NCI-H446 treated with DMSO at 0.1 percent for 48 hours (cell line): ENCODE results near the gene C17orf100.
"Not testable (repeated sequence)": the region's sequence is repeated elsewhere in the genome, so short reads cannot be mapped to it uniquely, and the experiment has no call there.

Experiments used
- DNase-seq: peaks from one replicate; lab custom pipeline; 2025; lab: John Stamatoyannopoulos, UW

The C17orf100 gene

DNA sequence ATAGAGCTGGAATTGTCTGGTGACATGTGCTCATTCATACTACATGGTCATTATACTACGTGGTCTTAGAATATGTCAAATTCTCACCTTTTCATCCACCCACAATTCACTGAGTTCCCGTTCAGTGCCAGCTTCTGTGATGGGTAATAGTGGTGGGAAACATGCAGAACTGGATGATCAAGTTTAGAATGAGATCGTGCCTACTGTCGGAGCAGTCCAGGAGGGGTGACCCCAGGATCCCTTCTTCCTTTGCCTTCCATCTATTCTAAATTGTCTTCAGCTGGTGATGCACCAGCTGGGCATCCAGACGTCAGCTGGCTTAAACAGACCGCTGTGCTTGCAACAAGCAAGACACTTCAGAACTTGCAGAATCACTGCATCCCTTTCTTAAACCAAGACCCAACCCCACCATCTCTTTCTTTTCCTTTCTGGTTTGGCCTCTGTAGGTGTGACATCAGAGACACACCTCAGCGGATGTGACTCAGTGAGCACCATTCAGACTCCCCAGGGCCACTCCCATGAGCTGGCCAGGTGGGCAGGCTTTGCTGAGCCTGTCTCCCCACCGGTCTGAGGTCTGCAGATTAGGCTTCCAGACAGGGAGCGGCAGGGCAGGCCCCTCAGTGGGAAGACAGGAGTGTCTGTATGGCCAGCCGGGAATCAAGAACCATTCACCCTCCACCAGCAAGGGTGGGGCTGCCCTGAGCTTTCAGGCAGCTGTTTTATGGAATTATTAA is 18.1 kb downstream of the C17orf100 start:
- no peak for DNase-seq

DNA sequence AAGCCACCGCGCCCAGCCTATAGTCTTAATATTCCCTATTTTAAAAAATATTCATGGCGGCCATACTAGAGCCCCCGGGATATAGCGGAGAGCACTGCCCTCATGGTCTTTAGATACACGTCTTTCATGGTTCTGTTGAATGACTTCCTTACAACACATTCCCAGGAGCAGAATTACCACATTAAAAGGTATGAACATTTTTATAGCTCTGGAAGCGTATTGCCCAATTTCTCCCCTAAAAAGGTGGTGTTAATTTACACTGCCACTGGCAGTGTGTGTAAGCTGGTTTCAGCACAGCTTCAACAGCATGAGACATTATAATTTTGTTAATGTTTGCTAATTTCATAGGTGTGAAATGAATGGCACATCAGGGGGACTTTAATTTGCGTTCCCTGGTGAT is 19.0 kb downstream of the C17orf100 start:
- no peak for DNase-seq

DNA sequence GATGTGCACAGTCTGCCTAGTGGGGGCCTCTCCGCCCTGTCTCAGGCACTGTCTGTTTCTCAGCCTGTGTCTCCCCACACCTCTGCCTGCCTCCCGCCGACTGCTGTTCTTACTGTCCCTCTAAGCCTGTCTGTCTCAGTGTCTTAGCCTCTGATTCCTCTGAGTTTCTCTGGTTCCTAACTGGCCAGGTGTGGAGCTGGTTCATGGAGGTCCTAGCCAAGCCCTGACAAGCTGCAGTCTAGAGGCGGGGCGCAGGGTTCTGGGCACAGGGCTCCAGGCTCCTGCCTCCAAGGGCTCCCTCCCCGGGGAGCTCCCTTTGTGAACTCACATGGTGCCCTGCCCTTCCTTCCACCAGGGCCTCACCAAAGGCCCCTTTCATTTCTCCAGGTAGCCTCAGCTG is 19.4 kb downstream of the C17orf100 start:
- DNase-seq, result no peak

DNA sequence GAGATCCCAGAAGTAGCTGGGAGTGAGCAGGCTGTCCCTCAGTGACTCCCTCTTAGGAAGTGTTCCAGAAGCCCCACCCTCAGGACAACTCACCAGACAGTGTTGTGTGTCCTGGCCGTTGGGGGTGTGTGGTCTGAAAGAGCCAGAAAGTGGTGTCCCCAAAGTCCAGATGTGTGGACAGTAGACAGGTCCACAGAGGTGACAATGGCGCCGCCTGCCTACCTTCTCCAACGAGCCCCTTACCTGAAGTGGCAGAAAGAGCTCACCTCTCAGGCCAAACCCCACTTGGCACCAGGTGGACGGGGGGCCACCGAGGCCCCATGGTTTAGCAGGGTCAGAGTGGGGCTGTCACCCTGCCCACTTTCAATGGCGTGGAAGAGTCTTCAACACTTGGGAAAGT is 19.9 kb downstream of the C17orf100 start:
- no peak for DNase-seq

DNA sequence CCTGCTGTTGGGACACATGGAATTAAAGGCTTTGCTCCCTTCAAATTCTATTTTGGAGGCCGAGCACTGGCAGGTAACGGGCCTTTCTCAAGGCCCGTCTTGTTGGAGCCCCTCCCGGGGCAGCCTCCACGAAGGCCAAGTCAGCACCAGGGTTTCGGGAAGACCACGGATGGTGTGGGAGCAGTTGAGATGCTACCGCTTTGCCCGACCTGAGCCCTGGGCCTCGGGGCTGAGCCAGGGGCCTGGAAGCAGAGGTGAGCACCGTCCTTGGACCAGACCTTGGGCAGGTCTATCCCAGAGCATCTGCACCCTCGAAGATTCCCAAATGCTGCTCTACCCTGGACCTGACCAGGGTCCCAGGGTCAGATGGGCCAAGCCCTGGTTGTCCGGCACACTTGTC is 23.0 kb downstream of the C17orf100 start:
- no peak for DNase-seq

DNA sequence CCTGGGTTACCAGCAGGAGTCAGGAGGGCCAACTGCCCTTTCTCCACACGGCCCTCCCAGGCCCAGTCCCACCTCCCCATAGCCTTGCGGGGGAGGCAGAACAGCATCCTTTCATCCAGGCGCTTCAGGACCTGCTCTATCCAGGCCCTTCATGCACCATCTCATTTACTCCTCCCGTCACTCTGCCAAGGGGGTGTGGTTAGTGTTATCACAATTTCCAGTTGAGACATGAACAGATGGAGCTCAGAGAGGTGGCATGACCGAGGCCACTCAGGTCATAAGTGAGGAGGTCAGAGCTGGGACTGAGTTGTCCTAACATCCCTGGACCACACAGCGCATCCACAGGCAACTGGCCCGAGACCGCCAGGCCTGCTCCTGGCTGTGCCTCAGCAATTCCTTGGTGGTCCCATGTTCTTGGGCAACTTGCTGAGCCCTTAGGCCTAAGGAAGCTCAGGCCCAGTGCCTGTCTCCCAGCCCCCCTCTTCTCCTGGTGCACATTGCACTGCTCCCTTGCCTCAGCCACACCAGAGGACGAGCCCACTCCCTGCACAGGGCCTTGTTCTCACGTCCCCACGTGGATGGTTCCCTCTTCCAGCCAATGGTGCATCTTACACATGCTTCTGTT is 23.8 kb downstream of the C17orf100 start:
- no peak for DNase-seq

DNA sequence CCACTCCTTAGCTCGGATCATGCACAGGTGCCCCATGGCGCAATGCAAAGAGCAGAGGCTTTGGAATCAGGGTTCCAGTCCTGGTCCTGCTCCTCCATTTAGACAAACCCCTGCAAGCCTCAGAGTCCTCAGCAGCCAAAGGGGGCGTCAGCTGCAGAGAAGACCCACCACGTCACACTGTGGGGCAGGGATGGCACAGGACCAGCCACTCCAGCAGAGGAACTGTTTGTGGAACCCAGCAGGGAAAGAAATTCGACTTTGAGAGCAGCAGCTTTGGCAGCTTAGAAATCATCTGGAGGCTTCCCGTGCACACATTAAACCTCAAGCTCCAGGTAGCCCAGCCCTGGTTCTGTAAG is 25.2 kb downstream of the C17orf100 start:
- DNase-seq, result no peak

DNA sequence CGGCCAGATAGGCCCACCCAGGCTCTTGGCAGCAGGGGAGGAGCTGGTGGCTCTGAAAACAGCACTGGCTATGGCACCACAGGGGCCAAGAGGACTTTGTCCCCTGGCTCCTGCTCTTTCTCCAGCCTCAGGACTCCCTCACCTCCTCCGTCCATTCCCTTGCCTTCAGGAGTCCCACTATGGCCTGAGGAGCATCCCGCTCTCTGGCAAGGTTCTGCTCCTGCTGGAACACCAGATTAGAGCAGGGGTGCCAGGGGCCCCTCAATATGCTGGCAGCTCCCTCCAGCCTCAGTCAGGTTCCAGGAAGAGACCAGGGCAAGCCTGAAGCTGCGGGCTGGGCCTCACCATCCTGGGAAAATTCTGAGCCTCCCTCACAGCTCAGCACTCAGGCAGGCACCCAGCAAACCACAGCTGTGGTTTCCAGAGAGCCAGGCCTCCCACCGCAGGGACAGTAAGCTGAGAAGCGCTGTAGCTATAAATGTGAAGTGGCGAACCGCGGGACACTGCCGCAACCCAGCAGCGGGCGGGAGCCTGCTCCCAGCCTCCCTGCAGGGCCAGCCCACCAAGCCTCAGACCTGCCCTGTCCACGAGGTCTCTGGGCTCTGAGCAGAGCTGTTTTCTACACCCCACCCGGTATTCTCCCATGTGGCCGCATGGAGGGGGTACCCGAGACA is 25.7 kb downstream of the C17orf100 start:
- DNase-seq, result no peak

DNA sequence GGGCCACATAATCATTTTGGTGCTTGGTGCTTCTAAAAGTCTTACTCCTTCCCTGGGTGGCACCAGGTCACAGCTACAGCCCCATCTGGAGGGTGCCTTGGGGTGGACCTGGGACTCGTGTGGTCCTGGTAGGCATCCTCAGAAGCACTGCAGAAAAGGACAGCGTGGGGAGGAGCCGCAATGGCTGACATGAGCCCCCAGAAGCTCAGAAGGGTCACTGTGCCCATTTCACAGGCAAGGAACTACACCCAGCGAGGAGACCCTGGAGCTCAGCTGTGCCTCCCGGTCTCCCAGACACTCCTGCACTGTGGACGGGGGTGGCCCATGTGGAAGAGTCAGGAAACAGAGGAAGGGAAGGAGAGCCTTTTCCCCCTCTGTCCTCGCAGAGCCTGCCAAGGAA is 26.4 kb downstream of the C17orf100 start:
- DNase-seq, result no peak

DNA sequence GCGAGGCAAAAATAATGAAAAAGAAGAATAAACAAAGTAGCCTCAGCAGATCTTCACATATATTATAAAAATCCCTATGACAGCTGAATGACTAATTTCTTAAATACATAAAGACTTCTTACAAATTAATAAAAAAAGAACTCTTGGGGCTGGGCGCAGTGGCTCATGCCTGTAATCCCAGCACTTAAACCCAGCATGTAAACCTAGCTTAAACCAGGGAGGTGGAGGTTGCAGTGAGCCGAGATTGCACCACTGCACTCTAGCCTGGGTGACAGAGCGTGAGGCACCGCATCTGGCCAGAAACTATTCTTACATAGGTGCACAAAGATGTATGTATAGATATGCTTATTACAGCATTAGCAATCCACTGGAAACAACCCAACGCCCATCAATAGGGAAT is 27.7 kb downstream of the C17orf100 start:
- DNase-seq, result no peak

DNA sequence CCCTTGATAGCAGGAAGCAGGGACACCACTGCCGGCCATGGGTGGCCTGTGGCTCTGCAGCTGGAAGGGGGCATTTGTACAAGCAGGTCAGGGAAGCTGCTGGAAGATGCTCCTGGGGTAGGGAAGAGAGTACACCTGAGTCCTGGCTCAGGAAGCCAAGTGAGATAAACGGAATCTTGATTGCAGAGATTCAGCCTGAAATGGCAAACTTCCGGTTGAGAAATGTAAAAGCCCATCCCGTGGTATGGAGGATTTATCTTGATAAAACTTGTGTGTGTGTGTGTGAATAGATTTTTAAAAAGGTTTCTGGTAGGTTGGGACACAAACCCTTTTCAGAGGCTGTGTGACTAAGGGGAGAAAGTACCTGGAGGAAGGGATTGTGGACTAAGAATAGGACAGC is 29.6 kb downstream of the C17orf100 start:
- no peak for DNase-seq

DNA sequence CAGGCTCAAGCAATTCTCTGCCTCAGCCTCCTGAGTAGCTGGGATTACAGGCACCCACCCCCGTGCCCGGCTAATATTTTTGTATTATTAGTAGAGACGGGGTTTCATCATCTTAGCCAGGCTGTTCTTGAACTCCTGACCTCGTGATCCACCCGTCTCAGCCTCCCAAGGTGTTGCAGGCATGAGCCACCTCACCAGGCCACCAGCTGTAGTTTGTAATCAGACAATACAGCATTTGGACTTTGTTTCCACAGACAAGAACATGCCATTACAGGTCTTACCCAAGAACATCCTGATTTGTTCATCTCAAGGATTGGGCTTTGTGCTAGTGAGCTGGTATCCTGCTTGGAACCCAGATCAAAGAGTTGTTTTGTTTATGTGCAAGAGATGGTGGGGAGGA is 30.1 kb downstream of the C17orf100 start:
- DNase-seq, result no peak

DNA sequence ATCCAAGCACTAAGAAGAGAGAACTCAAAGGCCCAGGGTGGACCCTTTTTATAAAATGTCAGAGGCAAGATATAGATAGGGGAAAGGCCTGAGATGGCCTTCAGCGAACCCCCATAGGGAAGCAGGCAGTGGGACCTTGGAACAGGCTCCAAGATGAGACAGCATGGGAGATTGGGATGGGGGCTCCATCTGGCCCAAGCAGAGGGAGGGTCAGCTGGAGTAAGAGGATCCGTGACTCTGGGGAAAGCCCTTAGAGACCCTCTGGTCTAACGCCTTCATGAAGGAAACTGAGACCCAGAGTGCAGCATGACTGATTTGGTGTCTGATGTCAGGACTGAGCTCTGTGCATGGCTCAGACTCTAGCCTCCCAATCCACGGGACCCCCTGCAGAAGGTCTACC is 30.8 kb downstream of the C17orf100 start:
- no peak for DNase-seq

DNA sequence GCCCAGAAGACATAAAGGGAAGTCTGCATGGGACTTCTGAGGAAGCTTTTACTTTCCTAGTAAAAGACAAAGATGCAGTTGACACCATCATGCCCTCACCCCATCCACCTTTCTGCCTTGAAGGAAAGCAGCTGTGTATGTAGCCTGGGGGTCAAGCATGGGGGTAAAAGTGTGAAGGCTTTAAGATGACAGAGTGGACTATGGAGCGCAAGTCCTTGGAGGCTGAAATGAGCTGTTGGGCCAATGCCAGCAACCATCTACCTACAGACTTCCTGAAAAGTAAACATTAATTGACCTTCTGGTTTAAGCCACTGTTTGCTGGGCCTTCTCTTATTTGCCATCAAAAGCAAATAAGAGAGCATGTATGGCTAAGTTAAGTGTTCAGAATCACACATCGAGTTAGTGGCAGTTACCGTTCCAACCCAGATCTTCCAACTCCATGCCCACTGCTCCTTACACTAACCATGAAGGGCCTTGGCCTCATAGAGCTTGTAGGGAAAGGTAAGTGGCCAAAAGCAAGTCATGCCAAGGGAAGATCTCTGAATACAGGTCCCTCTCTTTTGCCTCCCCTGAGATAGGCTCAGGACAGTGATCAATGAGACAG is 31.6 kb downstream of the C17orf100 start:
- no peak for DNase-seq

DNA sequence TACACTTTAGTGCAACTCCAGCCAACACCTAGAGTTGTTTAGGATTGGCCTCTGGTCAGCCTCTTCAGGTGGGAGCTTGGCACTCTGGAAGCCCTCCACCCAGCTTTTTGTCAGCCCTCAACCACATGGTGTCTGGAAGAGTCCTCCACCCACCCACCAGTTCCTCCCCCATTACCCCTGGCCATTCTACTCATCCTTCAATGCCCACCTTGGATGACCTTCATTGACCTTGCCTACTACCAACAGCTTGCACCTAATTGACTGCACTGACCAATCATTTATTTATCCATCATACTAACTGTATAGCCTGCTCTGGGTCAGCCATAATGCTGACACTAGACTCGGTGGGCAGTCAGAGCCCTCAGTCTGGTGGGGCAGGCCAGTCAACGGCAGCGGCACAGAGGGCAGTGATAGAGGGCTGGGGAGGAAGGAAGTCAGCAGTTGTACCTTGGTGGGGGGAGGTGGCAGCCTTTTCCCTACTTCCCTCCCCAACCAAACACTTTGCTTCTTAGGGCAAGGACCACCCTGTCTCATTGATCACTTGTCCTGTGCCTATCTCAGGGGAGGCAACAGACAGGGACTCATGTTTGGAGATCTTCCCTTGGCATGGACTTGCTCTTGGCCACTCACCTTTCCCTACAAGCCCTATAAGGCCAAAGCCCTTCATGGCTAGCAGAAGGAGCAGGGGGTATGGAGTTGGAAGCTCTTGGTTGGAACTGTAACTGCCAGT is 32.3 kb downstream of the C17orf100 start:
- DNase-seq, result no peak

DNA sequence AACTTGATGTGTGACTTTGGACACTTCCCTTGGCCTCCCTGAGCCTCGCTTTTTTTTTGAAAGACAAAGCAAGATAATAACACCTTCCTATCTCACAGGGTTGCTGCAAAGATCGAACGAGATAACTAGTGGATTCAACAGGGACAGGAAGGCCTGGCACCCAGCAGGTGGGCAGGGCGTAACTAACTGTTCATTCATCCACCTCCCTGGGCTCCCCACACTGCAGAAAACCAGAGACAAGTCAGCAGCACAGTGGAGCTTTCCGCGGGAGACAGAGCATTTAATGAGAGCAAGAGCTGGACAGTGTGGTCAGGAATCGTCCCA is 32.9 kb downstream of the C17orf100 start:
- no peak for DNase-seq

DNA sequence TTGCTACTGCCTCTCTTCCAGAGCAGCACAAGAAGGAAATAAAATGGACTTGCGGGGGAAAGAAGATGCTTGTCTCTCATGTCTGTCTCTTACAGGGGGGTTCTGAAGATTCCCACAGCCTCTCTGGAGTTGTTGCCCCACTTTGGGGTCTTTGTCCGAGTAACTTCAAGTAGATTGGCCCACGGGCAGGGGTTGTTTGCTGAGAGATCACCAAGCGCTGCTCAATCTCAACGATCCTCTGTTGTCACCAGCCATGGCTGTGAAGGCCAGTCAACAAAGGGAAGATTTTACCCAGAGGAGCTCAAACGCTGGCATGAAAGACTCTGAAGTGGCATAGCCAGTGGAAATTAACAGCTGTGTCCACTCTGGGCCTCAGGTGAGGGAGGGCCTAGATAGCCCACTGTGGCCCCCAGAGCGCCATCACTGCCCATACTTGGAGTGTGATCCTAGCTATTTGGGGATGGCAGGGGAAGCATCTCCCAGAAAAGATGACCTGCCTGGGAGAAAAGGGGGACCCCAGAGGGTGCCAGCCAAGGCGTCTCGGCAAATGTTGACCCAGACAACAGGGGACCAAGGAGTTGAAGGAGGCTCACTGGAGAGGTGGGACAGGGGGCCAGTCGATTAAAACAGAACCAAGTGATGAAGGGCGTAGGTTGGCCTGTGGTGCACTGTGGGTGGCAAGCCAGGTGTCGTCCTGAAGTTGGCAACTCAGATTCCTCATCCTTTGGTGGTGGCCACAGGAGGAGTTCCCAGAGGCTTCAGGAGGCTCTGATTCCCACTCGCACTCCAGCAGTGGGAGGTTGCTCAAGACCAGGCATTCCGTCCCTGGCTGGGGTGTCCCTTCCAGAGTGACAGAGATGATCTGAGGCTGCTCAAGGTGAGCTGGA is 33.6 kb downstream of the C17orf100 start:
- DNase-seq, result no peak

DNA sequence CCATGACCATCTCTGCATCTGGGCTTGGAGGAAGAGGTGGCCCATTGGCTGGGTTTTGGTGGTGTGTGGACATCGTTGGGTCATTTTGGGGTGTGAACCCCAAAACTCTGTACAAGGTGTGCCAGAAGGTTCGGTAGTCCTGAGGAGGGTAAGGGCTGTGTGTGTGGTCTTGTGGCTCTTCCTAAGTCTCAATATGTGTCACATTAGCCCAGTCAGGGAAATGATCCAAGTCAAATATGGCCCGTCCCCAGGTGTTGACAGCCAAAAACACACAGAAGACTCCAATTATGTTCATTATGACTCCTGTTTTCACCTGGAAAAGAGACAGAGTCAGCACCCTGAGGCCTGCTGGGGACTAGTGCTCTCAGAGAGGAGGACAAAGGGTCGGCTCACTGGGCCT is 34.5 kb downstream of the C17orf100 start:
- DNase-seq, result no peak

DNA sequence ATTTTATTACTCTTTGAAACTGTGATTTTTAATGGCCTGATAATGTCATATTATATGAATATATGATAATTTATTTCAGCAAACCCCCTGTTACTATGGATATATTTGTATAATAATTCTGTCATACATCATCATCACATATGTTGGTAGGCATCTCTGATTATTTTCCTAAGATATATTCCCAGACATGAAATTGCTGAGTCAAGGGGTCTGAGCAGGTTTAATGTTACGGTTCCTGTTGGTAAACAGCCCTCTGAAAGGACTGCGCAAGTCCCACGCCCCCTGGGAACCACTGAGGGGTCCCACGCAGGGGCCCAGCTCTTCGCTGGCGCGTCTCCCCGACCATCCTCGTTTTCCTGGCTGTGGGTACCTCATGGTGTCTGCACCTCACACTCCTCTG is 37.4 kb downstream of the C17orf100 start:
- no peak for DNase-seq

DNA sequence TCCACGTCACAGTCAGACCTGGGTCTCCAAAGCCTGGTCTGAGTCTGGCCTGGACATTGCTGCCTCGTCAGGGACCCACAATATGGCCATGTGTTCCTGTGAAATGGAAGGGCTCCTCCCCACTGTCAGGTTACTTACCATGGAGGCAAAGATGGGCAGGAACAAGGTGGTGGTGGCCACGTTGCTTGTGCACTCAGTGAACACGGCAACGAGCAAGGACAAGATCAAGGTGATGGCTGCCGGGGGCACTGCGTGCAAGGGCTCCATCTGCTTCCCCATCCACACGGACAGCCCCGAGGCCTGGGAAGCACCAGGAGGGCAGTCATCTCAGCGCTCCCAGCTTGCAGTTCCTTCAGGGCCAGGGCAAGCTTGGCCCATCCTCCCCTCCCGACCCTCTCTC is 39.1 kb downstream of the C17orf100 start:
- no peak for DNase-seq

DNA sequence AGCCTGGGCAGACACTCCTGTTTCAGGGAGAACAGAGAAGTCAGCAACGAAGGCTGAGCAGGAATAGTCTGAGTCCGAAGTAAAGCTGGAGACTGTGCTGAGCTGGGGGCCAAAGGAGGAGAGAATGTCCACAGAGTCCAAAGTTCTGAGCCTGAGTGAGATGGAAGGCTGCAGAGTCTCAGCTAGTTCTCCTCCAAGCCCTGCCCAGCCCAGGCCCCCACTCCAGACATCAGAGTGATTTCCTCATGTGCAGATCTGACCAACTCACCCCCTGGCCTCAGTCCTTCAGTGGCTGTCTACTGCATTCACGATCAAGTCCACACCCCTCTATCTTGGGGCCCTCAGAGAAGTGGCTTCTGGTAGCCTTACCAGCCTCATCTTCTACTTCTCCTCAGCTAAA is 40.0 kb downstream of the C17orf100 start:
- DNase-seq, result no peak

DNA sequence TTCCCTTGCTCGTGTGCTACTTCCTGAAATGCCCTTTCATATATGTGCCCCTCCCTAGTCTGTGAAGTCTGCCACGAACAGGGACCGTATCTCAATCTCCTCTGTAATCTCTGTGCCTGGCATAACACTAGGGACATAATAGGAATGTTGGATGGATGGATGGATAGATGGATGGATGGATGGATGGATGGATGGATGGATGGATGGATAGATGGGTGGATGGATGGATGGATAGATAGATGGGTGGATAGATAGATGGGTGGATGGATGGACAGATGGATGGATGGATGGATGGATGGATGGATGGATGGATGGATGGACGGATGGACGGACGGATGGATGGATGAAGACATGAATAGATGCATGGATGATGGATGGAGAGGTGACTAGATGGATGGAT is 40.4 kb downstream of the C17orf100 start:
- DNase-seq, result not testable (repeated sequence)
